Liver (tissue), 9 donors: ENCODE results near the gene OR52N2. TPM values are rescaled to one million over a fixed set of nuclear protein-coding genes. Genes with fewer than 3 reads are reported as not detected.

Source experiments
- DNase-seq: peaks from one replicate; pipeline ENCODE4 v3.0.0-alpha.2; 2017; ENCODE audit warnings: low spot score
- H3K27ac ChIP-seq, 2 donors: one replicate each; pipeline ENCODE4 v1.7.0; 2013; ENCODE audit warnings: inconsistent platforms in 2 of 2, low read length in 2 of 2, control low read depth in 1 of 2, low read depth in 1 of 2, mild to moderate bottlenecking in 1 of 2
- H3K27me3 ChIP-seq, 4 donors: one replicate each; pipeline versions ENCODE4 v1.6.1 to v1.7.0; 2013; ENCODE audit warnings: low read length in 3 of 4, inconsistent platforms in 1 of 4, mild to moderate bottlenecking in 1 of 4, moderate library complexity in 1 of 4; ENCODE audit not compliant: control insufficient read depth in 4 of 4, insufficient read depth in 4 of 4
- H3K36me3 ChIP-seq, 4 donors: one replicate each; pipeline versions ENCODE4 v1.6.1 to v1.7.0; 2013; ENCODE audit warnings: low read length in 3 of 4, mild to moderate bottlenecking in 3 of 4, low read depth in 1 of 4, moderate library complexity in 1 of 4; ENCODE audit not compliant: control insufficient read depth in 4 of 4, insufficient read depth in 3 of 4
- H3K4me1 ChIP-seq, 4 donors: one replicate each; pipeline versions ENCODE4 v1.6.1 to v1.7.0; 2013; ENCODE audit warnings: low read length in 3 of 4, mild to moderate bottlenecking in 3 of 4, moderate library complexity in 1 of 4; ENCODE audit not compliant: control insufficient read depth in 4 of 4, insufficient read depth in 4 of 4
- H3K4me3 ChIP-seq, 3 donors: one replicate each; pipeline versions ENCODE4 v1.6.1 to v1.7.0; 2013; ENCODE audit warnings: low read length in 3 of 3, control low read depth in 1 of 3, low read depth in 1 of 3, mild to moderate bottlenecking in 1 of 3
- H3K9ac ChIP-seq, 2 donors: one replicate each; pipeline ENCODE4 v1.7.0; 2013; ENCODE audit warnings: low read length in 2 of 2, mild to moderate bottlenecking in 2 of 2, moderate library complexity in 2 of 2, control low read depth in 1 of 2, low read depth in 1 of 2
- H3K9me3 ChIP-seq, 4 donors: one replicate each; pipeline versions ENCODE4 v1.6.1 to v1.7.0; 2013; ENCODE audit warnings: low read length in 3 of 4; ENCODE audit not compliant: control insufficient read depth in 4 of 4
- EGR1 ChIP-seq, 2 donors: IDR thresholded peaks; 2 replicates each; pipeline ENCODE4 v1.6.1; 2016 to 2018; ENCODE audit warnings: antibody characterized with exemption in 2 of 2, low read depth in 2 of 2
- FOXA1 ChIP-seq: IDR thresholded peaks from 2 replicates; pipeline ENCODE4 v1.6.1; 2016; ENCODE audit warnings: antibody characterized with exemption
- FOXA2 ChIP-seq: IDR thresholded peaks from 2 replicates; pipeline ENCODE4 v1.6.1; 2016; ENCODE audit warnings: antibody characterized with exemption
- GABPA ChIP-seq, 2 donors: IDR thresholded peaks in 1 of 2; conservative IDR thresholded peaks in 1 of 2; 2 replicates each; pipeline ENCODE4 v1.6.1; 2016; ENCODE audit warnings: antibody characterized with exemption in 2 of 2, mild to moderate bottlenecking in 1 of 2, moderate library complexity in 1 of 2
- HNF4A ChIP-seq, 2 donors: conservative IDR thresholded peaks; 2 replicates each; pipeline ENCODE4 v1.6.1; 2016; ENCODE audit warnings: antibody characterized with exemption in 2 of 2, mild to moderate bottlenecking in 2 of 2
- HNF4G ChIP-seq: IDR thresholded peaks from 2 replicates; pipeline ENCODE4 v1.6.1; 2016; ENCODE audit warnings: antibody characterized with exemption
- JUND ChIP-seq, 2 donors: IDR thresholded peaks; 2 replicates each; pipeline ENCODE4 v1.6.1; 2016; ENCODE audit warnings: antibody characterized with exemption in 2 of 2
- NR2F2 ChIP-seq: IDR thresholded peaks from 2 replicates; pipeline ENCODE4 v1.6.1; 2016; ENCODE audit warnings: antibody characterized with exemption
- RAD21 ChIP-seq, 2 donors: IDR thresholded peaks; 2 replicates each; pipeline ENCODE4 v1.6.1; 2016; ENCODE audit warnings: antibody characterized with exemption in 2 of 2, mild to moderate bottlenecking in 2 of 2
- RXRA ChIP-seq, 2 donors: IDR thresholded peaks; 2 replicates each; pipeline ENCODE4 v1.6.1; 2017 to 2018; ENCODE audit warnings: antibody characterized with exemption in 2 of 2, mild to moderate bottlenecking in 1 of 2
- SP1 ChIP-seq: IDR thresholded peaks from 2 replicates; pipeline ENCODE4 v1.6.1; 2018; ENCODE audit warnings: antibody characterized with exemption, mild to moderate bottlenecking
- TAF1 ChIP-seq: conservative IDR thresholded peaks from 2 replicates; pipeline ENCODE4 v1.6.1; 2016; ENCODE audit warnings: antibody characterized with exemption, mild to moderate bottlenecking
- YY1 ChIP-seq: IDR thresholded peaks from 2 replicates; pipeline ENCODE4 v1.6.1; 2016; ENCODE audit warnings: antibody characterized with exemption, mild to moderate bottlenecking
- WGBS: extraction: QIAGEN DNeasy Blood & Tissue Kit; methylation state at CpG from one replicate; pipeline ENCODE4 v1.1.7; 2013; 5-methylcytosine and 5-hydroxymethylcytosine counted together
- polyA plus RNA-seq, 2 donors: library from polyadenylated mRNA; stranded (reverse) in 1 of 2; unstranded in 1 of 2; fragments of 200-250 nt in 1 of 2; fragments of >200 nt in 1 of 2; fragmentation: Nextera tagmentation in 1 of 2; extraction: Ambion mirVana in 1 of 2; gene quantifications; one replicate each; pipeline versions ENCODE4 v1.2.1 to v1.2.3, GENCODE V29; 2013 to 2015
- total RNA-seq, 2 donors: library from RNA; depleted of rRNA; stranded (reverse); fragments of >200 nt; gene quantifications; one replicate each; pipeline ENCODE4 v1.2.3, GENCODE V29; 2014
- TF ChIP-seq, protein P1 (sequence below): IDR thresholded peaks from 2 replicates; pipeline ENCODE4 v1.6.1; 2016; ENCODE audit warnings: antibody characterized with exemption
- TF ChIP-seq, protein P2 (sequence below): IDR thresholded peaks from 2 replicates; pipeline ENCODE4 v1.6.1; 2016; ENCODE audit warnings: antibody characterized with exemption
- TF ChIP-seq, protein P3 (sequence below): IDR thresholded peaks from 2 replicates; pipeline ENCODE4 v1.6.1; 2016; ENCODE audit warnings: antibody characterized with exemption, mild to moderate bottlenecking
- TF ChIP-seq, protein P4 (sequence below): fragments of 150-350 bp; IDR thresholded peaks from 2 replicates; pipeline ENCODE4 v1.5.1; 2017; ENCODE audit warnings: improper control_type of control experiment, low read depth, low read length; ENCODE audit not compliant: missing input control
- donor health status: healthy.
- donor health status: healthy.
- donor health status: healthy.
- donor health status: healthy.
- donor health status: healthy.

Gene OR52N2
- total and polyA plus RNA-seq, 4 donors: not detected

DNA sequence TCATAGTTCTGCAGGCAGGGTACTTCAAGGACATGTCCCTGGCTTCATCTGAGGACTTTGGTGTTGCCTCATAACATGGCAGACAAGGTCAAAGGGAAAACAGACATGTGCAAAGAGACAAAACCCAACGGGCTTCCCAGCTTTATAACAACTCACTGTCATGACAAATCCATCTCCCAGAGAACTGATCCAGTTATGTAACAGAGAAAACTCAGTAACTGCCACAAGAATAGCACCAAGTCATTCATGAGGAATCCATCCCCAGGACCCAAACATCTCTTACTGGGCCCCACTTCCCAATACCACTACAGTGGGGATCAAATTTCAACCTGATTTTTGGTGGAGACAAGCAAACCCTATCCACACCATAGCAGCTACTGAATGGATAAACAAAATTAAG is 41.7 kb upstream of the OR52N2 start:
- no peaks in the 10 kb centered on the region for H3K27me3 ChIP-seq
- H3K27ac ChIP-seq: no peak overlapping the region
- H3K9ac ChIP-seq: no peak overlapping the region
- WGBS: 22% methylated on average over 1 of the region's 1 CpG
- TF ChIP-seq, protein P1, sequence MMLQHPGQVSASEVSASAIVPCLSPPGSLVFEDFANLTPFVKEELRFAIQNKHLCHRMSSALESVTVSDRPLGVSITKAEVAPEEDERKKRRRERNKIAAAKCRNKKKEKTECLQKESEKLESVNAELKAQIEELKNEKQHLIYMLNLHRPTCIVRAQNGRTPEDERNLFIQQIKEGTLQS: no peak
- TF ChIP-seq YY1 (no peak), TAF1 (no peak), FOXA2 (no peak), RAD21 (IDR thresholded peaks at IDR 0.05) (no peak), RXRA (IDR thresholded peaks at IDR 0.05) (no peak), SP1 (no peak), NR2F2 (no peak), FOXA1 (no peak)
- TF ChIP-seq, protein P2, sequence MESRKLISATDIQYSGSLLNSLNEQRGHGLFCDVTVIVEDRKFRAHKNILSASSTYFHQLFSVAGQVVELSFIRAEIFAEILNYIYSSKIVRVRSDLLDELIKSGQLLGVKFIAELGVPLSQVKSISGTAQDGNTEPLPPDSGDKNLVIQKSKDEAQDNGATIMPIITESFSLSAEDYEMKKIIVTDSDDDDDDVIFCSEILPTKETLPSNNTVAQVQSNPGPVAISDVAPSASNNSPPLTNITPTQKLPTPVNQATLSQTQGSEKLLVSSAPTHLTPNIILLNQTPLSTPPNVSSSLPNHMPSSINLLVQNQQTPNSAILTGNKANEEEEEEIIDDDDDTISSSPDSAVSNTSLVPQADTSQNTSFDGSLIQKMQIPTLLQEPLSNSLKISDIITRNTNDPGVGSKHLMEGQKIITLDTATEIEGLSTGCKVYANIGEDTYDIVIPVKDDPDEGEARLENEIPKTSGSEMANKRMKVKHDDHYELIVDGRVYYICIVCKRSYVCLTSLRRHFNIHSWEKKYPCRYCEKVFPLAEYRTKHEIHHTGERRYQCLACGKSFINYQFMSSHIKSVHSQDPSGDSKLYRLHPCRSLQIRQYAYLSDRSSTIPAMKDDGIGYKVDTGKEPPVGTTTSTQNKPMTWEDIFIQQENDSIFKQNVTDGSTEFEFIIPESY: no peak
- H3K4me3 ChIP-seq: no peak overlapping the region
- no peak for DNase-seq
- H3K9me3 ChIP-seq: no peaks in the 10 kb centered on the region
- H3K36me3 ChIP-seq: no peaks in the 10 kb centered on the region
- H3K4me1 ChIP-seq: no peaks in the 10 kb centered on the region

DNA sequence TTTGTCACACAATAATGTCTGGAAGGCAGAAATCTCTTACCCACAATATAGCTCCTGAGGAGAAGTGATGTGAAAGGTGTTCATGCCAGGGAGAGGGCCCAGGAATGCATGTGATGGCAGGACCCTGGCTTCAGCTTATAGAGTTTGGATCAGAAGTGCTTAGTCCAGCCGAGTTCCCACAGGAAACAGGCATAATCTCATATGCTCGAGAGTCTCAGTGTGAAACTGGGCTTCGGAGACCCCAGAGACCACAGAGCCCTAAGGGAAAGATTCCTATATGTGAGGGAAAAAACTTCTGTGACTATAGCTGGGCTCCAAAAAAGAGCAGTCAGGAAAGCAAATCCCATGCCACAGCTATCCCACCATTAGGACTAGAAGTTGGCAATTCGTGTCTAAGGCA is 25.5 kb upstream of the OR52N2 start, which contains the start of gene OR52N5:
OR52N5 (minus strand) TSS at position 101 of the 400 bp plus-strand sequence. CDS start 4,721 bp downstream, outside the sequence.
- WGBS: 41% methylated on average over 4 of the region's 4 CpGs
- H3K9ac ChIP-seq: no peak within 1 kb of the TSS
- TF ChIP-seq HNF4G: no peak
- TF ChIP-seq HNF4A (conservative IDR thresholded peaks at IDR 0.05): no peak
- no peak for TF ChIP-seq EGR1 (IDR thresholded peaks at IDR 0.05; ENCODE audit: low read depth in 2 of 2)
- TF ChIP-seq FOXA1: no peak
- TF ChIP-seq SP1: no peak
- TF ChIP-seq, protein P3, sequence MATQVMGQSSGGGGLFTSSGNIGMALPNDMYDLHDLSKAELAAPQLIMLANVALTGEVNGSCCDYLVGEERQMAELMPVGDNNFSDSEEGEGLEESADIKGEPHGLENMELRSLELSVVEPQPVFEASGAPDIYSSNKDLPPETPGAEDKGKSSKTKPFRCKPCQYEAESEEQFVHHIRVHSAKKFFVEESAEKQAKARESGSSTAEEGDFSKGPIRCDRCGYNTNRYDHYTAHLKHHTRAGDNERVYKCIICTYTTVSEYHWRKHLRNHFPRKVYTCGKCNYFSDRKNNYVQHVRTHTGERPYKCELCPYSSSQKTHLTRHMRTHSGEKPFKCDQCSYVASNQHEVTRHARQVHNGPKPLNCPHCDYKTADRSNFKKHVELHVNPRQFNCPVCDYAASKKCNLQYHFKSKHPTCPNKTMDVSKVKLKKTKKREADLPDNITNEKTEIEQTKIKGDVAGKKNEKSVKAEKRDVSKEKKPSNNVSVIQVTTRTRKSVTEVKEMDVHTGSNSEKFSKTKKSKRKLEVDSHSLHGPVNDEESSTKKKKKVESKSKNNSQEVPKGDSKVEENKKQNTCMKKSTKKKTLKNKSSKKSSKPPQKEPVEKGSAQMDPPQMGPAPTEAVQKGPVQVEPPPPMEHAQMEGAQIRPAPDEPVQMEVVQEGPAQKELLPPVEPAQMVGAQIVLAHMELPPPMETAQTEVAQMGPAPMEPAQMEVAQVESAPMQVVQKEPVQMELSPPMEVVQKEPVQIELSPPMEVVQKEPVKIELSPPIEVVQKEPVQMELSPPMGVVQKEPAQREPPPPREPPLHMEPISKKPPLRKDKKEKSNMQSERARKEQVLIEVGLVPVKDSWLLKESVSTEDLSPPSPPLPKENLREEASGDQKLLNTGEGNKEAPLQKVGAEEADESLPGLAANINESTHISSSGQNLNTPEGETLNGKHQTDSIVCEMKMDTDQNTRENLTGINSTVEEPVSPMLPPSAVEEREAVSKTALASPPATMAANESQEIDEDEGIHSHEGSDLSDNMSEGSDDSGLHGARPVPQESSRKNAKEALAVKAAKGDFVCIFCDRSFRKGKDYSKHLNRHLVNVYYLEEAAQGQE: no peak
- TF ChIP-seq, protein P4, sequence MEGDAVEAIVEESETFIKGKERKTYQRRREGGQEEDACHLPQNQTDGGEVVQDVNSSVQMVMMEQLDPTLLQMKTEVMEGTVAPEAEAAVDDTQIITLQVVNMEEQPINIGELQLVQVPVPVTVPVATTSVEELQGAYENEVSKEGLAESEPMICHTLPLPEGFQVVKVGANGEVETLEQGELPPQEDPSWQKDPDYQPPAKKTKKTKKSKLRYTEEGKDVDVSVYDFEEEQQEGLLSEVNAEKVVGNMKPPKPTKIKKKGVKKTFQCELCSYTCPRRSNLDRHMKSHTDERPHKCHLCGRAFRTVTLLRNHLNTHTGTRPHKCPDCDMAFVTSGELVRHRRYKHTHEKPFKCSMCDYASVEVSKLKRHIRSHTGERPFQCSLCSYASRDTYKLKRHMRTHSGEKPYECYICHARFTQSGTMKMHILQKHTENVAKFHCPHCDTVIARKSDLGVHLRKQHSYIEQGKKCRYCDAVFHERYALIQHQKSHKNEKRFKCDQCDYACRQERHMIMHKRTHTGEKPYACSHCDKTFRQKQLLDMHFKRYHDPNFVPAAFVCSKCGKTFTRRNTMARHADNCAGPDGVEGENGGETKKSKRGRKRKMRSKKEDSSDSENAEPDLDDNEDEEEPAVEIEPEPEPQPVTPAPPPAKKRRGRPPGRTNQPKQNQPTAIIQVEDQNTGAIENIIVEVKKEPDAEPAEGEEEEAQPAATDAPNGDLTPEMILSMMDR: no peak
- no peak for TF ChIP-seq RXRA (IDR thresholded peaks at IDR 0.05)
- TF ChIP-seq, protein P2: no peak
- no peak for TF ChIP-seq FOXA2
- TF ChIP-seq JUND (IDR thresholded peaks at IDR 0.05): no peak
- TF ChIP-seq, protein P1: no peak
- TF ChIP-seq YY1: no peak
- no peak for TF ChIP-seq GABPA (IDR thresholded peaks at IDR 0.05 in 1 of 2, conservative IDR thresholded peaks at IDR 0.05 in 1 of 2)
- TF ChIP-seq RAD21 (IDR thresholded peaks at IDR 0.05): no peak
- H3K4me3 ChIP-seq: no peak within 1 kb of the TSS
- DNase-seq: no peak
- H3K4me1 ChIP-seq: no peaks in the 10 kb centered on the region
- no peaks in the 10 kb centered on the region for H3K27me3 ChIP-seq
- no peaks in the 10 kb centered on the region for H3K36me3 ChIP-seq
- no peak within 1 kb of the TSS for H3K27ac ChIP-seq
- H3K9me3 ChIP-seq: no peaks in the 10 kb centered on the region
